ENCODE measurements around the gene PGC. TPM values are rescaled to one million over a fixed set of nuclear protein-coding genes. Genes with fewer than 3 reads are reported as not detected.

PGC gene
- total RNA-seq, 1 donor from 2014 or later: not detected

- Mint-ChIP-seq H3K9me3 (ENCODE audit: unreplicated experiment) (peaks cover 5% of the 10 kb centered on the region), H3K27ac (ENCODE audit: unreplicated experiment) (no peak overlapping the region), H3K36me3 (ENCODE audit: unreplicated experiment) (no peaks in the 10 kb centered on the region), H3K4me1 (ENCODE audit: low read depth, unreplicated experiment) (no peaks in the 10 kb centered on the region), H3K27me3 (ENCODE audit: unreplicated experiment) (peaks cover 7% of the 10 kb centered on the region), H3K4me3 (ENCODE audit: unreplicated experiment) (peak overlapping the region; percentile 75)
- no peak for DNase-seq
- no peak for TF ChIP-seq CTCF (IDR thresholded peaks at IDR 0.05; ENCODE audit: partially characterized antibody, unreplicated experiment)
Observed at GRCh38 chr6:41789390-41789724, 42.2 kb upstream of the PGC start.

GRCh38 chr6:41787219-41787917 lies 40.2 kb upstream of the PGC start, which contains the start of gene TOMM6:
TSS of gene TOMM6 (plus strand) at chr6:41787694. CDS start at chr6:41787698, 4 bp downstream.
- DNase-seq: peak; percentile 95

GRCh38 chr6:41786451-41787218 lies 39.4 kb upstream of the PGC start:
- Mint-ChIP-seq H3K4me1 (ENCODE audit: low read depth, unreplicated experiment) (no peaks in the 10 kb centered on the region), H3K27ac (ENCODE audit: unreplicated experiment) (peak overlapping the region; percentile 86), H3K9me3 (ENCODE audit: unreplicated experiment) (peaks cover 5% of the 10 kb centered on the region), H3K36me3 (ENCODE audit: unreplicated experiment) (no peaks in the 10 kb centered on the region), H3K4me3 (ENCODE audit: unreplicated experiment) (peak overlapping the region; percentile 91), H3K27me3 (ENCODE audit: unreplicated experiment) (peaks cover 9% of the 10 kb centered on the region)
- peak; percentile 95 for DNase-seq
- TF ChIP-seq CTCF (IDR thresholded peaks at IDR 0.05; ENCODE audit: partially characterized antibody, unreplicated experiment): peak; percentile 74

More at GRCh38 chr6:41787219-41787917, 40.2 kb upstream of the PGC start, which contains the start of gene TOMM6:
- Mint-ChIP-seq H3K27ac (ENCODE audit: unreplicated experiment) (peak within 1 kb of the TSS; percentile 86), H3K4me1 (ENCODE audit: low read depth, unreplicated experiment) (no peaks in the 10 kb centered on the region), H3K4me3 (ENCODE audit: unreplicated experiment) (peak within 1 kb of the TSS; percentile 91), H3K27me3 (ENCODE audit: unreplicated experiment) (peaks cover 9% of the 10 kb centered on the region), H3K36me3 (ENCODE audit: unreplicated experiment) (no peaks in the 10 kb centered on the region), H3K9me3 (ENCODE audit: unreplicated experiment) (peaks cover 5% of the 10 kb centered on the region)
- peak; percentile 100 for TF ChIP-seq CTCF (IDR thresholded peaks at IDR 0.05; ENCODE audit: partially characterized antibody, unreplicated experiment)

- Mint-ChIP-seq H3K27ac (ENCODE audit: unreplicated experiment) (no peak overlapping the region), H3K36me3 (ENCODE audit: unreplicated experiment) (no peaks in the 10 kb centered on the region), H3K27me3 (ENCODE audit: unreplicated experiment) (peaks cover 12% of the 10 kb centered on the region), H3K4me3 (ENCODE audit: unreplicated experiment) (peak overlapping the region; percentile 88), H3K4me1 (ENCODE audit: low read depth, unreplicated experiment) (peaks cover 2% of the 10 kb centered on the region), H3K9me3 (ENCODE audit: unreplicated experiment) (peaks cover 5% of the 10 kb centered on the region)
- TF ChIP-seq CTCF (IDR thresholded peaks at IDR 0.05; ENCODE audit: partially characterized antibody, unreplicated experiment): no peak
- DNase-seq: no peak
Observed at GRCh38 chr6:41785689-41786450, 38.7 kb upstream of the PGC start.
